ENCODE data around the gene LRRK2.

DNA sequence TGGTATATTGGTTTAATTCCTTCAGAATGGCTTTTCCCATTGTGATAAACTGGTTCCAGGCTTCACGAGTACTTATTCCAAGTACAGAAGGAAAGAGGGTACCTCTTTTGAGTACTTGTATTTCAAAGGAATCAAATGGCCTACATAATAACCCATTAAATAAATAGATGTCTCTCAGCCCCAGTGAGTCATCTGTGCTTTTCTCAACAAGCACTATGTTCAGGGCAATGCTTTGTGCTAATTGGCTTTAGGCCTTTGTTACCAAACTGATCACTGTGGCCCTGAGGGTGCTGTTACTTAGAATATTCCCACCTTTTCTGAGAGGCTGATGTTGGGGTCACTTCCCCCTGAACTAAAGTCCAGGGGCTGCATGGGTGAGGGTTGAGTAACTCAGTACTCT is 107.1 kb downstream of the LRRK2 start:
- TF ChIP-seq, protein P1, sequence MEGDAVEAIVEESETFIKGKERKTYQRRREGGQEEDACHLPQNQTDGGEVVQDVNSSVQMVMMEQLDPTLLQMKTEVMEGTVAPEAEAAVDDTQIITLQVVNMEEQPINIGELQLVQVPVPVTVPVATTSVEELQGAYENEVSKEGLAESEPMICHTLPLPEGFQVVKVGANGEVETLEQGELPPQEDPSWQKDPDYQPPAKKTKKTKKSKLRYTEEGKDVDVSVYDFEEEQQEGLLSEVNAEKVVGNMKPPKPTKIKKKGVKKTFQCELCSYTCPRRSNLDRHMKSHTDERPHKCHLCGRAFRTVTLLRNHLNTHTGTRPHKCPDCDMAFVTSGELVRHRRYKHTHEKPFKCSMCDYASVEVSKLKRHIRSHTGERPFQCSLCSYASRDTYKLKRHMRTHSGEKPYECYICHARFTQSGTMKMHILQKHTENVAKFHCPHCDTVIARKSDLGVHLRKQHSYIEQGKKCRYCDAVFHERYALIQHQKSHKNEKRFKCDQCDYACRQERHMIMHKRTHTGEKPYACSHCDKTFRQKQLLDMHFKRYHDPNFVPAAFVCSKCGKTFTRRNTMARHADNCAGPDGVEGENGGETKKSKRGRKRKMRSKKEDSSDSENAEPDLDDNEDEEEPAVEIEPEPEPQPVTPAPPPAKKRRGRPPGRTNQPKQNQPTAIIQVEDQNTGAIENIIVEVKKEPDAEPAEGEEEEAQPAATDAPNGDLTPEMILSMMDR (IDR thresholded peaks at IDR 0.05; ENCODE audit: low read depth, low read length, poor library complexity, severe bottlenecking): no peak
- no peak for TF ChIP-seq EZH2phosphoT487 (IDR thresholded peaks at IDR 0.05; ENCODE audit: borderline replicate concordance, low read length)
